GM12892 (cell line): ENCODE measurements around the gene TOM1L2.

Experiments used
- DNase-seq: peaks from one replicate; pipeline ENCODE4 v3.0.0; 2011; ENCODE audit not compliant: insufficient read length
- FAIRE-seq: peaks from 2 replicates; lab custom pipeline; 2011; peaks lifted over from hg19 to GRCh38; lab: Jason Lieb, UNC
- POLR2A ChIP-seq: IDR thresholded peaks from 2 replicates; pipeline ENCODE4 v1.6.1; 2011; ENCODE audit warnings: low read depth, low read length, control low read depth
- POLR2AphosphoS5 ChIP-seq: IDR thresholded peaks from 2 replicates; pipeline ENCODE4 v1.6.1; 2011; ENCODE audit warnings: low read depth, low read length, control low read depth
- TAF1 ChIP-seq: IDR thresholded peaks from 2 replicates; pipeline ENCODE4 v1.6.1; 2011; ENCODE audit warnings: low read depth, mild to moderate bottlenecking, control low read depth, low read length, borderline replicate concordance

The TOM1L2 gene

GRCh38 chr17:17844500-17844899 is 127.7 kb downstream of the TOM1L2 start:
- FAIRE-seq = no peak
- no peak for TF ChIP-seq POLR2A
- no peak for TF ChIP-seq TAF1
- no peak for TF ChIP-seq POLR2AphosphoS5
- no peak for DNase-seq

- TF ChIP-seq TAF1 (no peak), POLR2A (no peak), POLR2AphosphoS5 (no peak)
- DNase-seq (no peak), FAIRE-seq (no peak)
Observed at GRCh38 chr17:17844079-17844478, 128.1 kb downstream of the TOM1L2 start.

- DNase-seq = no peak
- no peak for FAIRE-seq
- no peak for TF ChIP-seq POLR2A
- TF ChIP-seq POLR2AphosphoS5 = no peak
- no peak for TF ChIP-seq TAF1
Observed at GRCh38 chr17:17843096-17843495, 129.1 kb downstream of the TOM1L2 start.

GRCh38 chr17:17842111-17842876 is 129.9 kb downstream of the TOM1L2 start:
- DNase-seq (no peak), FAIRE-seq (no peak)
- TF ChIP-seq POLR2AphosphoS5 = no peak
- TF ChIP-seq POLR2A = no peak
- TF ChIP-seq TAF1 = no peak

- no peak for TF ChIP-seq POLR2AphosphoS5
- TF ChIP-seq POLR2A = no peak
- no peak for TF ChIP-seq TAF1
- no peak for FAIRE-seq
- DNase-seq = no peak
Observed at GRCh38 chr17:17841601-17842025, 130.6 kb downstream of the TOM1L2 start.

- FAIRE-seq = no peak
- TF ChIP-seq POLR2A = no peak
- TF ChIP-seq POLR2AphosphoS5 = no peak
- no peak for TF ChIP-seq TAF1
- DNase-seq = no peak
Observed at GRCh38 chr17:17840751-17841591, 131.2 kb downstream of the TOM1L2 start.

GRCh38 chr17:17839791-17840707 is 132.2 kb downstream of the TOM1L2 start:
- FAIRE-seq (peak; percentile 96), DNase-seq (peak; percentile 100)
- peak; percentile 47 for TF ChIP-seq POLR2AphosphoS5
- TF ChIP-seq TAF1 = peak; percentile 60; the same call in 1 of the 2 replicates
- peak; percentile 73 for TF ChIP-seq POLR2A

GRCh38 chr17:17837966-17838962 is 133.9 kb downstream of the TOM1L2 start:
- DNase-seq = no peak
- no peak for FAIRE-seq
- TF ChIP-seq POLR2A (no peak), TAF1 (no peak), POLR2AphosphoS5 (no peak)

GRCh38 chr17:17837380-17837821 is 134.8 kb downstream of the TOM1L2 start:
- TF ChIP-seq POLR2AphosphoS5 (no peak), POLR2A (no peak), TAF1 (no peak)
- FAIRE-seq = peak; percentile 70

More at GRCh38 chr17:17837380-17837821, 134.8 kb downstream of the TOM1L2 start:
- no peak for DNase-seq
